ENCODE results near the gene LCP1. TPM values are rescaled to one million over a fixed set of nuclear protein-coding genes. Genes with fewer than 3 reads are reported as not detected.

The LCP1 gene
- total and polyA plus RNA-seq, 3 donors from 2014 or later: 24.1 to 80.5 (median 48.7) TPM

- Histone ChIP-seq H3K9me3 (no peaks in the 10 kb centered on the region), H3K27ac (no peak overlapping the region), H3K4me3 (no peak overlapping the region), H3K27me3 (no peaks in the 10 kb centered on the region), H3K4me1 (no peaks in the 10 kb centered on the region), H3K36me3 (ENCODE audit: low read depth, missing control alignments) (no peaks in the 10 kb centered on the region)
- no peak for DNase-seq
- intact Hi-C loops (cut with DNase I; ENCODE audit: low total_unique reads): no loop called here
- 71 to 73% methylated on average over 1 of the region's 1 CpG for WGBS, 2 donors
- no peak for TF ChIP-seq POLR2A (IDR thresholded peaks at IDR 0.05)
- TF ChIP-seq CTCF (IDR thresholded peaks at IDR 0.05): no peak
These were observed 10.4 kb upstream of the LCP1 start for GRCh38 chr13:46192412-46192811.

GRCh38 chr13:46185634-46186033, 3.7 kb upstream of the LCP1 start:
- intact Hi-C loops (cut with DNase I; ENCODE audit: low total_unique reads): no loop called here
- DNase-seq: no peak
- H3K4me1 ChIP-seq: no peaks in the 10 kb centered on the region
- H3K36me3 ChIP-seq (ENCODE audit: low read depth, missing control alignments): no peaks in the 10 kb centered on the region
- no peak overlapping the region for H3K4me3 ChIP-seq
- WGBS, 2 donors: 93 to 96% methylated on average over 4 of the region's 4 CpGs
- no peak overlapping the region for H3K27ac ChIP-seq
- TF ChIP-seq CTCF (IDR thresholded peaks at IDR 0.05): no peak
- no peaks in the 10 kb centered on the region for H3K27me3 ChIP-seq
- H3K9me3 ChIP-seq: no peaks in the 10 kb centered on the region

GRCh38 chr13:46184277-46184699, 2.3 kb upstream of the LCP1 start:
- peak; percentile 49 for DNase-seq
- WGBS, 2 donors: 49 to 54% methylated on average over 6 of the region's 6 CpGs
- Histone ChIP-seq H3K4me3 (no peak overlapping the region), H3K27me3 (no peaks in the 10 kb centered on the region), H3K27ac (no peak overlapping the region), H3K36me3 (ENCODE audit: low read depth, missing control alignments) (no peaks in the 10 kb centered on the region), H3K9me3 (no peaks in the 10 kb centered on the region), H3K4me1 (no peaks in the 10 kb centered on the region)
- peak in 1 of 3 experiments; percentile 22 for TF ChIP-seq CTCF (IDR thresholded peaks at IDR 0.05)
- no peak for TF ChIP-seq POLR2A (IDR thresholded peaks at IDR 0.05)
- intact Hi-C loops (cut with DNase I; ENCODE audit: low total_unique reads): no loop called here

GRCh38 chr13:46183018-46183946, 1.3 kb upstream of the LCP1 start:
- H3K4me1 ChIP-seq: no peaks in the 10 kb centered on the region
- WGBS, 2 donors: 87 to 90% methylated on average over 15 of the region's 15 CpGs
- H3K4me3 ChIP-seq: no peak overlapping the region
- intact Hi-C loops (cut with DNase I; ENCODE audit: low total_unique reads): no loop called here
- no peaks in the 10 kb centered on the region for H3K9me3 ChIP-seq
- DNase-seq: no peak
- no peak for TF ChIP-seq CTCF (IDR thresholded peaks at IDR 0.05)
- no peak for TF ChIP-seq POLR2A (IDR thresholded peaks at IDR 0.05)
- H3K27ac ChIP-seq: no peak overlapping the region
- H3K36me3 ChIP-seq (ENCODE audit: low read depth, missing control alignments): no peaks in the 10 kb centered on the region
- no peaks in the 10 kb centered on the region for H3K27me3 ChIP-seq

- Histone ChIP-seq H3K27me3 (no peaks in the 10 kb centered on the region), H3K27ac (no peak overlapping the region), H3K4me1 (no peaks in the 10 kb centered on the region), H3K9me3 (no peaks in the 10 kb centered on the region), H3K4me3 (no peak overlapping the region), H3K36me3 (ENCODE audit: low read depth, missing control alignments) (no peaks in the 10 kb centered on the region)
- intact Hi-C loops (cut with DNase I; ENCODE audit: low total_unique reads): no loop called here
- DNase-seq: no peak
- no peak for TF ChIP-seq POLR2A (IDR thresholded peaks at IDR 0.05)
- no peak for TF ChIP-seq CTCF (IDR thresholded peaks at IDR 0.05)
- 81 to 84% methylated on average over 2 of the region's 2 CpGs for WGBS, 2 donors
These were observed 507 bp upstream of the LCP1 start for GRCh38 chr13:46182491-46182877.
